NCI-H510A (cell line): ENCODE results near the gene SPC24.
"Not testable (repeated sequence)": the region's sequence is repeated elsewhere in the genome, so short reads cannot be mapped to it uniquely, and the experiment has no call there.

Experiments
- DNase-seq: peaks from one replicate; lab custom pipeline; 2025; lab: John Stamatoyannopoulos, UW

Gene SPC24

GRCh38 chr19:11125994-11126685, 29.4 kb downstream of the SPC24 start:
- DNase-seq: no peak

GRCh38 chr19:11124157-11124556, 31.4 kb downstream of the SPC24 start:
- DNase-seq: not testable (repeated sequence)

- DNase-seq: no peak
Observed at GRCh38 chr19:11123114-11123513, 32.5 kb downstream of the SPC24 start.

DNA sequence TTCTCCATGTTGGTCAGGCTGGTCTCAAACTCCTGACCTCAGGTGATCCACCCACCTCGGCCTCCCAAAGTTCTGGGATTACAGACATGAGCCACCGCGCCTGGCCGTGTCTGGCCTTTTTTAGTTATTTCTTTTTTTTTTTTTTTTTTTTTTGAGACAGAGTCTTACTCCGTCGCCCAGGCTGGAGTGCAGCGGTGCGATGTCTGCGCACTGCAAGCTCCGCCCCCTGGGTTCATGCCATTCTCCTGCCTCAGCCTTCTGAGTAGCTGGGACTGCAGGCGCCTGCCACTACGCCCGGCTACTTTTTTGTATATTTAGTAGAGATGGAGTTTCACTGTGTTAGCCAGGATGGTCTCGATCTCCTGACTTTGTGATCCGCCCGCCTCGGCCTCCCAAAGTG, 33.6 kb downstream of the SPC24 start:
- not testable (repeated sequence) for DNase-seq

DNA sequence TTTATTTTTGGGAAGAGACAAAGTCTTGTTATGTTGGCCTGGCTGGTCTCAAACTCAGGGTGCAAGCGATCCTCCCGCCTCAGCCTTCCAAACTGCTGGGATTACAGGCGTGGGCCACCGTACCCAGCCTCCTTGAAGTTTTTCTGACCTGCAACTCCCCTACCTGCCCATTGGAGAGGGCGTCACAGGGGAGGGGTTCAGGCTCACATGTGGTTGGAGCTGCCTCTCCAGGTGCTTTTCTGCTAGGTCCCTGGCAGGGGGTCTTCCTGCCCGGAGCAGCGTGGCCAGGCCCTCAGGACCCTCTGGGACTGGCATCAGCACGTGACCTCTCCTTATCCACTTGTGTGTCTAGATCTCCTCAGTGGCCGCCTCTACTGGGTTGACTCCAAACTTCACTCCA, 39.1 kb downstream of the SPC24 start:
- DNase-seq: no peak

DNA sequence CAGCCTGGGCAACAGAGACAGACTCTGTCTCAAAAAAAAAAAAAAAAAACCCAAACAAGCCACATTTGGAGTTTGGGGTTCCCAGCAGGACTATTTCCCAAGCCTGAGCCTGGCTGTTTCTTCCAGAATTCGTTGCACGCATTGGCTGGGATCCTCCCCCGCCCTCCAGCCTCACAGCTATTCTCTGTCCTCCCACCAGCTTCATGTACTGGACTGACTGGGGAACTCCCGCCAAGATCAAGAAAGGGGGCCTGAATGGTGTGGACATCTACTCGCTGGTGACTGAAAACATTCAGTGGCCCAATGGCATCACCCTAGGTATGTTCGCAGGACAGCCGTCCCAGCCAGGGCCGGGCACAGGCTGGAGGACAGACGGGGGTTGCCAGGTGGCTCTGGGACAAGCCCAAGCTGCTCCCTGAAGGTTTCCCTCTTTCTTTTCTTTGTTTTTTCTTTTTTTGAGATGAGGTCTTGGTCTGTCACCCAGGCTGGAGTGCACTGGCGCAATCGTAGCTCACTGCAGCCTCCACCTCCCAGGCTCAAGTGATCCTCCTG, 39.6 kb downstream of the SPC24 start:
- DNase-seq: no peak

GRCh38 chr19:11115042-11115441, 40.5 kb downstream of the SPC24 start:
- DNase-seq: no peak

DNA sequence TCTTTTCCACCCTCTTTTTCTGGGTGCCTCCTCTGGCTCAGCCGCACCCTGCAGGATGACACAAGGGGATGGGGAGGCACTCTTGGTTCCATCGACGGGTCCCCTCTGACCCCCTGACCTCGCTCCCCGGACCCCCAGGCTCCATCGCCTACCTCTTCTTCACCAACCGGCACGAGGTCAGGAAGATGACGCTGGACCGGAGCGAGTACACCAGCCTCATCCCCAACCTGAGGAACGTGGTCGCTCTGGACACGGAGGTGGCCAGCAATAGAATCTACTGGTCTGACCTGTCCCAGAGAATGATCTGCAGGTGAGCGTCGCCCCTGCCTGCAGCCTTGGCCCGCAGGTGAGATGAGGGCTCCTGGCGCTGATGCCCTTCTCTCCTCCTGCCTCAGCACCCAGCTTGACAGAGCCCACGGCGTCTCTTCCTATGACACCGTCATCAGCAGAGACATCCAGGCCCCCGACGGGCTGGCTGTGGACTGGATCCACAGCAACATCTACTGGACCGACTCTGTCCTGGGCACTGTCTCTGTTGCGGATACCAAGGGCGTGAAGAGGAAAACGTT, 42.4 kb downstream of the SPC24 start:
- no peak for DNase-seq

GRCh38 chr19:11111771-11112144, 43.8 kb downstream of the SPC24 start:
- no peak for DNase-seq

- DNase-seq: no peak
Observed at GRCh38 chr19:11111117-11111770, 44.3 kb downstream of the SPC24 start.

DNA sequence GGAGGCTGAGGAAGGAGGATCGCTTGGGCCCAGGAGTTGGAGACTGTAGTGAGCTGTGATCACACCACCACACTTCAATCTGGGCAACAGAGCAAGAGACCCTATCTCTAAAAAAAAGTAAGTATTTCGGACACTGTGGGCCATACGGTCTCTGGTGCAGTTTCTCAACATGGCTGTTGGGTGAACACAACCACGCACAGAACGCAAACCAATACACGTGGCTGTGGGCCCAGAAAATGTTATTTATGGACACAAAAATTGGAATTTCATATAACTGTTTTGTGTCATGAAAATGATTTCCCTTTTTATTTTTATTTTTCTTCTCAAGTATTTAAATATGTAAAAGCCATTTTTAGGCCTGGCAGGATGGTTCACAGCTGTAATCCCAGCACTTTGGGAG, 46.8 kb downstream of the SPC24 start:
- DNase-seq: no peak

GRCh38 chr19:11106477-11106876, 49.1 kb downstream of the SPC24 start:
- no peak for DNase-seq

DNA sequence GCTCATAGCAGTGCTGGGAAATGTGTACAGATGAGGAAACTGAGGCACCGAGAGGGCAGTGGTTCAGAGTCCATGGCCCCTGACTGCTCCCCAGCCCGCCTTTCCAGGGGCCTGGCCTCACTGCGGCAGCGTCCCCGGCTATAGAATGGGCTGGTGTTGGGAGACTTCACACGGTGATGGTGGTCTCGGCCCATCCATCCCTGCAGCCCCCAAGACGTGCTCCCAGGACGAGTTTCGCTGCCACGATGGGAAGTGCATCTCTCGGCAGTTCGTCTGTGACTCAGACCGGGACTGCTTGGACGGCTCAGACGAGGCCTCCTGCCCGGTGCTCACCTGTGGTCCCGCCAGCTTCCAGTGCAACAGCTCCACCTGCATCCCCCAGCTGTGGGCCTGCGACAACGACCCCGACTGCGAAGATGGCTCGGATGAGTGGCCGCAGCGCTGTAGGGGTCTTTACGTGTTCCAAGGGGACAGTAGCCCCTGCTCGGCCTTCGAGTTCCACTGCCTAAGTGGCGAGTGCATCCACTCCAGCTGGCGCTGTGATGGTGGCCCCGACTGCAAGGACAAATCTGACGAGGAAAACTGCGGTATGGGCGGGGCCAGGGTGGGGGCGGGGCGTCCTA, 50.5 kb downstream of the SPC24 start:
- DNase-seq: no peak

DNA sequence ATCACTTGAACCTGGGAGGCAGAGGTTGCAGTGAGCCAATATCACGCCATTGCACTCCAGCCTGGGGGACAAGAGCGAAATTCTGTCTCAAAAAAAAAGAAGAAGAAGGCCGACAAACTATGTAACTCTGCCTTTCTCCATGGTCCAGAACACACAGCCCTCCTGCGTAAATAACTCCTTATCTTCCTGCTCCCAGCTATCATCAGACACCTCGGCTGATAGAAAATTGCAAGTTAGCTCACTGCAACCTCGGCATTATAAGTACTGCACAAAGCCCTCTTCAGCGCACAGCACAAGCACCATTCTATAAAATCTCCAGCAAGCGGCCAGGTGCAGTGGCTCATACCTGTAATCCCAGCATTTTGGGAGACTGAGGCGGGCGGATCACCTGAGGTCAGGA, 51.9 kb downstream of the SPC24 start:
- DNase-seq: not testable (repeated sequence)

- DNase-seq: no peak
Observed at GRCh38 chr19:11102944-11103343, 52.6 kb downstream of the SPC24 start.

DNA sequence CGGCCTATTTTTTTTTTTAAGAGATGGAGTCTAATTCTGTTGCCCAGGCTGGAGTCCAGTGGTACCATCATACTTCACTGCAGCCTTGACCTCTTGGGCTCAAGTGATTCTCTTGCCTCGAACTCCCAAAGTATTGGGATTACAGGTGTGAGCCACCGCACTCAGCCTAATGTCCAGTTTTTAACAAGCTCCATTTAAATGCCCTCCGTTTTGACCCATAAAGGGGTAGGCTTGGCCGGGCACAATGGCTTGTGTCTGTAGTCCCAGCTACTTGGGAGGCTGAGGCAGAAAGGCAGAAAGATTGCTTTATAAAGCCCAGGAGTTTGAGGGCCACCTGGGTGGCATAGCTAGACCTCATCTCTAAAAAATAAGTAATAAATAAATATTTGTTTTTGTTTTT, 54.5 kb downstream of the SPC24 start:
- no peak for DNase-seq

- no peak for DNase-seq
Observed at GRCh38 chr19:11100049-11100448, 55.5 kb downstream of the SPC24 start.

GRCh38 chr19:11098861-11099260, 56.7 kb downstream of the SPC24 start:
- no peak for DNase-seq

GRCh38 chr19:11098327-11098726, 57.3 kb downstream of the SPC24 start:
- no peak for DNase-seq

- DNase-seq: not testable (repeated sequence)
Observed at GRCh38 chr19:11097367-11097766, 58.2 kb downstream of the SPC24 start.

DNA sequence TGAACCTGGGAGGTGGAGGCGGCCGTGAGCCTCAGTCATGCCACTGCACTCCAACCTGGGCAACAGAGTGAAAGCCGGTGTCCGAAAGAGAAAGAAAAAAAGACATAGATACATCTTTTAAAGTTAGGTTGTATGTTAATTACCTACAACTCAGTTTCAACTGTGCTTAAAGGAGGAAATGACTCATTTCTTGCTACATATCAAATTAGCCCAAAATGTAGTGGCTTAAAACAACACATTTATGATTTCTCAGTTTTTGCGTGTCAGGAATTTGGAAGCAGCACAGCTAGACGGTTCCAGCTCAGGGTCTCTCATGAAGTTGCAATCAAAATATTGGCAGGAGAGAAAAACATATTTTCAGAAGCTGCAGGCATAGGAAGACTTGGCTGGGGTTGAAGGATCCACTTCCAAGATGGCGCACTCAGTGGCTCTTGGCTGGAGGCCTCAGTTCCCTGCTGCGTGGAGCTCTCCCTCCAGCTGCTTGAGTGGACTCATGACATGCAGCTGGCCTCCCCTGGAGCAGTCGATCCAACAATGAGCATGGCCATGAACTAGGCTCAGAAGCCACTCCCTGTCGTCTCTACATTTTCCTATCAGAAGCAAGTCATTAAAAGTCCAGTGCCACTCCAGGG, 59.3 kb downstream of the SPC24 start:
- no peak for DNase-seq
